Keratinocyte (primary cell): Measurements from ENCODE around the gene DTNB. TPM values are rescaled to one million over a fixed set of nuclear protein-coding genes. Genes with fewer than 3 reads are reported as not detected.

Experiments used
- DNase-seq: peaks from one replicate; pipeline ENCODE4 v3.0.0-alpha.2; 2011; ENCODE audit warnings: low read depth, missing footprints, low spot score
- FAIRE-seq: peaks from 2 replicates; lab custom pipeline; 2011; peaks lifted over from hg19 to GRCh38; lab: Jason Lieb, UNC
- H2AFZ ChIP-seq: 2 replicates; pipeline ENCODE4 v1.6.0; 2012; ENCODE audit warnings: low read length, control low read depth, inconsistent platforms; ENCODE audit not compliant: control insufficient read depth
- H3K27ac ChIP-seq: 2 replicates; pipeline ENCODE4 v1.5.1; 2011; ENCODE audit warnings: low read length; ENCODE audit not compliant: control insufficient read depth, insufficient read depth
- H3K27me3 ChIP-seq: 3 replicates; pipeline ENCODE4 v1.6.0; 2011; ENCODE audit warnings: low read length; ENCODE audit not compliant: control insufficient read depth, insufficient read depth; ENCODE audit errors: extremely low read depth
- H3K36me3 ChIP-seq, 2 experiments: 2 replicates in 1 of 2; 3 replicates in 1 of 2; pipeline ENCODE4 v1.5.1; 2011; ENCODE audit warnings: low read length in 2 of 2, mild to moderate bottlenecking in 1 of 2; ENCODE audit not compliant: control insufficient read depth in 2 of 2, insufficient read depth in 2 of 2; ENCODE audit errors: extremely low read depth in 1 of 2
- H3K4me1 ChIP-seq: 3 replicates; pipeline ENCODE4 v1.5.1; 2011; ENCODE audit warnings: low read length; ENCODE audit not compliant: control insufficient read depth, insufficient read depth; ENCODE audit errors: extremely low read depth
- H3K4me2 ChIP-seq: 3 replicates; pipeline ENCODE4 v1.6.0; 2011; ENCODE audit warnings: low read depth, low read length; ENCODE audit not compliant: control insufficient read depth, insufficient read depth; ENCODE audit errors: extremely low read depth
- H3K4me3 ChIP-seq, 3 experiments: fragments of 200-600 bp in 1 of 3; sonication (generic) in 1 of 3; 2 replicates in 2 of 3; 3 replicates in 1 of 3; pipeline ENCODE4 v1.5.1; 2011 to 2016; ENCODE audit warnings: low read length in 3 of 3, mild to moderate bottlenecking in 3 of 3, control low read depth in 2 of 3, inconsistent platforms in 1 of 3, low read depth in 1 of 3, mixed read lengths in 1 of 3, mixed run types in 1 of 3, moderate library complexity in 1 of 3; ENCODE audit not compliant: control insufficient read depth in 2 of 3, insufficient read depth in 2 of 3; ENCODE audit errors: extremely low read depth in 1 of 3
- H3K79me2 ChIP-seq: 2 replicates; pipeline ENCODE4 v1.6.0; 2012; ENCODE audit warnings: low read length; ENCODE audit not compliant: control insufficient read depth, insufficient read depth
- H3K9ac ChIP-seq: 3 replicates; pipeline ENCODE4 v1.6.0; 2011; ENCODE audit warnings: low read length; ENCODE audit not compliant: control insufficient read depth, insufficient read depth; ENCODE audit errors: extremely low read depth
- H3K9me1 ChIP-seq: 3 replicates; pipeline ENCODE4 v1.6.0; 2011; ENCODE audit warnings: low read length; ENCODE audit not compliant: control insufficient read depth, insufficient read depth; ENCODE audit errors: extremely low read depth
- H3K9me3 ChIP-seq: 2 replicates; pipeline ENCODE4 v1.5.1; 2012; ENCODE audit warnings: low read depth, low read length; ENCODE audit not compliant: control insufficient read depth
- H4K20me1 ChIP-seq: 3 replicates; pipeline ENCODE4 v1.6.0; 2011; ENCODE audit warnings: low read length; ENCODE audit not compliant: control insufficient read depth, insufficient read depth; ENCODE audit errors: extremely low read depth
- CTCF ChIP-seq, 3 experiments: IDR thresholded peaks in 1 of 3; conservative IDR thresholded peaks in 1 of 3; optimal IDR thresholded peaks in 1 of 3; 2 replicates in 2 of 3; 3 replicates in 1 of 3; pipeline versions ENCODE3 to v1.5.1; 2011; ENCODE audit warnings: low read length in 3 of 3, mild to moderate bottlenecking in 3 of 3, moderate library complexity in 2 of 3, control low read depth in 1 of 3, inconsistent platforms in 1 of 3; ENCODE audit not compliant: insufficient read depth in 2 of 3; ENCODE audit errors: extremely low read depth in 1 of 3
- EZH2 ChIP-seq: IDR thresholded peaks from one replicate; pipeline ENCODE4 v1.6.1; 2012; ENCODE audit warnings: inconsistent platforms, mild to moderate bottlenecking, low read length, moderate library complexity
- dilution Hi-C: fragments of 300-500 bp; cut with MboI; formaldehyde crosslinking; loops from one replicate; pipeline ENCODE4 v1.7.0; 2020; ENCODE audit warnings: low sequenced_read_pairs; ENCODE audit not compliant: extremely low pct_ligation_motif_present
- polyA plus RNA-seq, 5 experiments: library from polyadenylated mRNA; depleted of rRNA in 3 of 5; stranded (reverse) in 3 of 5; stranded (forward) in 1 of 5; unstranded in 1 of 5; fragments of >200 nt; gene quantifications; 1 replicate in 1 of 5; 2 replicates in 3 of 5; 3 replicates in 1 of 5; pipeline versions ENCODE4 v1.2.1 to v1.2.3, GENCODE V29; 2011 to 2012; ENCODE audit warnings: missing spikeins in 2 of 5, low read depth in 1 of 5, low replicate concordance in 1 of 5

DTNB gene
- polyA plus RNA-seq, 1 donor (not counting 4 experiments of a cell fraction or from before 2014, with no cell fraction given) = 31.5 TPM

GRCh38 chr2:25435421-25435820, 238.0 kb downstream of the DTNB start:
- DNase-seq (no peak), FAIRE-seq (no peak)
- no peaks in the 10 kb centered on the region for H3K9me1 ChIP-seq
- H3K79me2 ChIP-seq = no peaks in the 10 kb centered on the region
- dilution Hi-C loops = no loop called here
- H4K20me1 ChIP-seq = no peaks in the 10 kb centered on the region
- H3K27ac ChIP-seq = no peak overlapping the region
- no peak overlapping the region for H2AFZ ChIP-seq
- no peaks in the 10 kb centered on the region for H3K4me1 ChIP-seq
- TF ChIP-seq EZH2 = no peak
- no peak for TF ChIP-seq CTCF (optimal IDR thresholded peaks at IDR 0.05 in 1 of 3, IDR thresholded peaks at IDR 0.05 in 1 of 3, conservative IDR thresholded peaks at IDR 0.05 in 1 of 3; ENCODE audit: extremely low read depth in 1 of 3, insufficient read depth in 2 of 3, low read length in 3 of 3)
- no peak overlapping the region for H3K4me3 ChIP-seq
- no peak overlapping the region for H3K4me2 ChIP-seq
- no peak overlapping the region for H3K9ac ChIP-seq
- no peaks in the 10 kb centered on the region for H3K9me3 ChIP-seq
- no peaks in the 10 kb centered on the region for H3K27me3 ChIP-seq
- H3K36me3 ChIP-seq = peaks cover 0 to 2% of the 10 kb centered on the region in 2 experiments

GRCh38 chr2:25431604-25432003, 241.8 kb downstream of the DTNB start:
- H3K27me3 ChIP-seq = no peaks in the 10 kb centered on the region
- no peak overlapping the region for H3K27ac ChIP-seq
- H2AFZ ChIP-seq = no peak overlapping the region
- DNase-seq (no peak), FAIRE-seq (no peak)
- H4K20me1 ChIP-seq = no peaks in the 10 kb centered on the region
- no peaks in the 10 kb centered on the region for H3K9me3 ChIP-seq
- no peak overlapping the region for H3K4me3 ChIP-seq
- H3K9me1 ChIP-seq = no peaks in the 10 kb centered on the region
- H3K4me1 ChIP-seq = no peaks in the 10 kb centered on the region
- H3K79me2 ChIP-seq = no peaks in the 10 kb centered on the region
- dilution Hi-C loops = no loop called here
- peaks cover 0 to 5% of the 10 kb centered on the region in 2 experiments for H3K36me3 ChIP-seq
- H3K4me2 ChIP-seq = no peak overlapping the region
- H3K9ac ChIP-seq = no peak overlapping the region
- TF ChIP-seq CTCF (optimal IDR thresholded peaks at IDR 0.05 in 1 of 3, IDR thresholded peaks at IDR 0.05 in 1 of 3, conservative IDR thresholded peaks at IDR 0.05 in 1 of 3; ENCODE audit: extremely low read depth in 1 of 3, insufficient read depth in 2 of 3, low read length in 3 of 3) (no peak), EZH2 (no peak)
